Subcutaneous abdominal adipose tissue (tissue), 5 donors: ENCODE measurements around the gene ZBTB16.

Experiments used
- H3K27ac ChIP-seq: one replicate; pipeline ENCODE4 v1.7.0; 2013; ENCODE audit warnings: low read depth, mild to moderate bottlenecking, inconsistent platforms, low read length, moderate library complexity
- H3K27me3 ChIP-seq, 5 donors: one replicate each; pipeline ENCODE4 v1.7.0; 2013; ENCODE audit warnings: low read length in 5 of 5, inconsistent platforms in 1 of 5; ENCODE audit not compliant: control insufficient read depth in 5 of 5, insufficient read depth in 4 of 5
- H3K36me3 ChIP-seq, 5 donors: one replicate each; pipeline ENCODE4 v1.7.0; 2013; ENCODE audit warnings: low read length in 5 of 5; ENCODE audit not compliant: control insufficient read depth in 5 of 5, insufficient read depth in 5 of 5
- H3K4me1 ChIP-seq, 5 donors: one replicate each; pipeline ENCODE4 v1.7.0; 2013; ENCODE audit warnings: low read length in 5 of 5, mild to moderate bottlenecking in 3 of 5, moderate library complexity in 1 of 5; ENCODE audit not compliant: control insufficient read depth in 5 of 5, insufficient read depth in 5 of 5
- H3K4me3 ChIP-seq, 5 donors: one replicate each; pipeline ENCODE4 v1.7.0; 2013; ENCODE audit warnings: low read length in 5 of 5, low read depth in 1 of 5
- H3K9ac ChIP-seq, 5 donors: one replicate each; pipeline ENCODE4 v1.7.0; 2013; ENCODE audit warnings: low read length in 5 of 5, mild to moderate bottlenecking in 4 of 5, moderate library complexity in 3 of 5
- H3K9me3 ChIP-seq, 5 donors: one replicate each; pipeline ENCODE4 v1.7.0; 2013; ENCODE audit warnings: low read length in 5 of 5; ENCODE audit not compliant: control insufficient read depth in 5 of 5
- donor health status: healthy.
- donor health status: healthy.
- donor health status: healthy.
- donor health status: healthy.
- donor health status: healthy.

ZBTB16 gene

GRCh38 chr11:114207096-114207495 lies 147.6 kb downstream of the ZBTB16 start:
- no peaks in the 10 kb centered on the region for H3K9me3 ChIP-seq
- H3K27me3 ChIP-seq = no peaks in the 10 kb centered on the region
- peaks cover 2 to 25% (median 6%) of the 10 kb centered on the region in 5 donors for H3K4me1 ChIP-seq
- H3K36me3 ChIP-seq = peaks cover 0 to 31% (median 23%) of the 10 kb centered on the region in 5 donors
- H3K27ac ChIP-seq = no peak overlapping the region
- H3K9ac ChIP-seq = no peak overlapping the region
- no peak overlapping the region for H3K4me3 ChIP-seq

- no peak overlapping the region for H3K27ac ChIP-seq
- no peak overlapping the region for H3K9ac ChIP-seq
- peaks cover 0 to 21% (median 3%) of the 10 kb centered on the region in 5 donors for H3K4me1 ChIP-seq
- H3K36me3 ChIP-seq = peaks cover 3 to 36% (median 30%) of the 10 kb centered on the region in 5 donors
- no peaks in the 10 kb centered on the region for H3K9me3 ChIP-seq
- H3K4me3 ChIP-seq = no peak overlapping the region
- H3K27me3 ChIP-seq = no peaks in the 10 kb centered on the region
Observed at GRCh38 chr11:114208377-114208776, 148.9 kb downstream of the ZBTB16 start.

GRCh38 chr11:114209343-114209742 lies 149.8 kb downstream of the ZBTB16 start:
- Histone ChIP-seq H3K27me3 (no peaks in the 10 kb centered on the region), H3K36me3 (peaks cover 6 to 36% (median 30%) of the 10 kb centered on the region in 5 donors), H3K27ac (no peak overlapping the region), H3K9ac (peak overlapping the region in 1 of 5 donors; percentile 16), H3K9me3 (no peaks in the 10 kb centered on the region), H3K4me3 (no peak overlapping the region), H3K4me1 (peaks cover 0 to 16% (median 3%) of the 10 kb centered on the region in 5 donors)

GRCh38 chr11:114209904-114210303 lies 150.4 kb downstream of the ZBTB16 start:
- H3K4me1 ChIP-seq = peaks cover 0 to 16% (median 3%) of the 10 kb centered on the region in 5 donors
- peaks cover 6 to 32% (median 25%) of the 10 kb centered on the region in 5 donors for H3K36me3 ChIP-seq
- H3K27ac ChIP-seq = no peak overlapping the region
- no peaks in the 10 kb centered on the region for H3K9me3 ChIP-seq
- no peak overlapping the region for H3K4me3 ChIP-seq
- H3K9ac ChIP-seq = no peak overlapping the region
- H3K27me3 ChIP-seq = no peaks in the 10 kb centered on the region

- peaks cover 0 to 24% (median 9%) of the 10 kb centered on the region in 5 donors for H3K4me1 ChIP-seq
- no peaks in the 10 kb centered on the region for H3K27me3 ChIP-seq
- no peak overlapping the region for H3K4me3 ChIP-seq
- no peak overlapping the region for H3K27ac ChIP-seq
- no peak overlapping the region for H3K9ac ChIP-seq
- peaks cover 6 to 33% (median 27%) of the 10 kb centered on the region in 5 donors for H3K36me3 ChIP-seq
- H3K9me3 ChIP-seq = no peaks in the 10 kb centered on the region
Observed at GRCh38 chr11:114211444-114212121, 152.1 kb downstream of the ZBTB16 start.

GRCh38 chr11:114213622-114214021 lies 154.1 kb downstream of the ZBTB16 start:
- Histone ChIP-seq H3K27ac (no peak overlapping the region), H3K4me1 (peaks cover 0 to 30% (median 15%) of the 10 kb centered on the region in 5 donors), H3K9me3 (no peaks in the 10 kb centered on the region), H3K27me3 (no peaks in the 10 kb centered on the region), H3K4me3 (no peak overlapping the region), H3K9ac (no peak overlapping the region), H3K36me3 (peaks cover 3 to 38% (median 28%) of the 10 kb centered on the region in 5 donors)

- Histone ChIP-seq H3K9me3 (no peaks in the 10 kb centered on the region), H3K27ac (no peak overlapping the region), H3K36me3 (peaks cover 3 to 31% (median 18%) of the 10 kb centered on the region in 5 donors), H3K4me1 (peaks cover 0 to 38% (median 26%) of the 10 kb centered on the region in 5 donors), H3K27me3 (no peaks in the 10 kb centered on the region), H3K4me3 (no peak overlapping the region), H3K9ac (no peak overlapping the region)
Observed at GRCh38 chr11:114215428-114215827, 155.9 kb downstream of the ZBTB16 start.

GRCh38 chr11:114215871-114216795 lies 156.6 kb downstream of the ZBTB16 start:
- Histone ChIP-seq H3K4me3 (no peak overlapping the region), H3K27ac (no peak overlapping the region), H3K4me1 (peaks cover 0 to 39% (median 26%) of the 10 kb centered on the region in 5 donors), H3K27me3 (no peaks in the 10 kb centered on the region), H3K9ac (no peak overlapping the region), H3K36me3 (peaks cover 3 to 27% (median 16%) of the 10 kb centered on the region in 5 donors), H3K9me3 (no peaks in the 10 kb centered on the region)

- peaks cover 0 to 39% (median 26%) of the 10 kb centered on the region in 5 donors for H3K4me1 ChIP-seq
Observed at GRCh38 chr11:114216796-114217180, 157.3 kb downstream of the ZBTB16 start.

GRCh38 chr11:114218508-114218907 lies 159.0 kb downstream of the ZBTB16 start:
- peaks cover 0 to 39% (median 26%) of the 10 kb centered on the region in 5 donors for H3K4me1 ChIP-seq
- H3K27ac ChIP-seq = no peak overlapping the region
- H3K27me3 ChIP-seq = no peaks in the 10 kb centered on the region
- H3K4me3 ChIP-seq = no peak overlapping the region
- no peak overlapping the region for H3K9ac ChIP-seq
- no peaks in the 10 kb centered on the region for H3K9me3 ChIP-seq
- peaks cover 0 to 28% (median 16%) of the 10 kb centered on the region in 5 donors for H3K36me3 ChIP-seq

More at GRCh38 chr11:114216796-114217180, 157.3 kb downstream of the ZBTB16 start:
- peaks cover 3 to 23% (median 13%) of the 10 kb centered on the region in 5 donors for H3K36me3 ChIP-seq
- no peak overlapping the region for H3K27ac ChIP-seq
- no peaks in the 10 kb centered on the region for H3K9me3 ChIP-seq
- no peak overlapping the region for H3K4me3 ChIP-seq
- no peak overlapping the region for H3K9ac ChIP-seq
- H3K27me3 ChIP-seq = no peaks in the 10 kb centered on the region
